ENCODE measurements around the gene TMEM59.
"Not testable (repeated sequence)": the region's sequence is repeated elsewhere in the genome, so short reads cannot be mapped to it uniquely, and the experiment has no call there.

The TMEM59 gene

GRCh38 chr1:54052431-54052933 lies 522 bp downstream of the TMEM59 start:
- no peak for DNase-seq

GRCh38 chr1:54051933-54052430 lies 1.0 kb downstream of the TMEM59 start:
- no peak for DNase-seq

- not testable (repeated sequence) for DNase-seq
Observed at GRCh38 chr1:54050435-54050834, 2.6 kb downstream of the TMEM59 start.

- DNase-seq, result peak; percentile 32
Observed at GRCh38 chr1:54047384-54048305, 5.4 kb downstream of the TMEM59 start.

GRCh38 chr1:54046671-54047383 lies 6.2 kb downstream of the TMEM59 start:
- no peak for DNase-seq

GRCh38 chr1:54045496-54045895 lies 7.5 kb downstream of the TMEM59 start:
- no peak for DNase-seq

GRCh38 chr1:54041806-54042205 lies 11.2 kb downstream of the TMEM59 start:
- DNase-seq, result no peak

GRCh38 chr1:54037476-54037875 lies 15.5 kb downstream of the TMEM59 start:
- no peak for DNase-seq

GRCh38 chr1:54028306-54029251 lies 24.4 kb downstream of the TMEM59 start:
- no peak for DNase-seq

- DNase-seq, result no peak
Observed at GRCh38 chr1:54027848-54028247, 25.2 kb downstream of the TMEM59 start.

- not testable (repeated sequence) for DNase-seq
Observed at GRCh38 chr1:54024811-54025210, 28.2 kb downstream of the TMEM59 start.

GRCh38 chr1:54024358-54024757 lies 28.6 kb downstream of the TMEM59 start:
- no peak for DNase-seq

GRCh38 chr1:54019562-54020176 lies 33.3 kb downstream of the TMEM59 start:
- peak; percentile 23 for DNase-seq

GRCh38 chr1:54018635-54019034 lies 34.4 kb downstream of the TMEM59 start:
- DNase-seq, result no peak

- DNase-seq, result no peak
Observed at GRCh38 chr1:54017979-54018378, 35.0 kb downstream of the TMEM59 start, which contains the start of gene LDLRAD1. TSS of gene LDLRAD1 (minus strand) at chr1:54018186. CDS start at chr1:54018112, 74 bp downstream.

- peak; percentile 2 for DNase-seq
Observed at GRCh38 chr1:54016343-54017282, 36.4 kb downstream of the TMEM59 start.

- no peak for DNase-seq
Observed at GRCh38 chr1:54014009-54014629, 38.9 kb downstream of the TMEM59 start.

- DNase-seq, result no peak
Observed at GRCh38 chr1:54013393-54014008, 39.5 kb downstream of the TMEM59 start.

- no peak for DNase-seq
Observed at GRCh38 chr1:54012863-54013262, 40.1 kb downstream of the TMEM59 start.

GRCh38 chr1:54012008-54012325 lies 41.0 kb downstream of the TMEM59 start:
- no peak for DNase-seq

Measured in MV-4-11 (cell line).